HG03565 (cell line): Measurements from ENCODE around the gene IMPA2.
A peak's percentile ranks its signal among the peaks of the same experiment; 100 is the strongest.
"Not testable (repeated sequence)": the region's sequence is repeated elsewhere in the genome, so short reads cannot be mapped to it uniquely, and the experiment has no call there.

Experiments
- ATAC-seq: cut with Tn5 transposase; IDR thresholded peaks from one replicate; pipeline ENCODE4 v1.9.1; 2021; ENCODE audit warnings: mild to moderate bottlenecking, moderate library complexity; ENCODE audit not compliant: unreplicated experiment

The IMPA2 gene

DNA sequence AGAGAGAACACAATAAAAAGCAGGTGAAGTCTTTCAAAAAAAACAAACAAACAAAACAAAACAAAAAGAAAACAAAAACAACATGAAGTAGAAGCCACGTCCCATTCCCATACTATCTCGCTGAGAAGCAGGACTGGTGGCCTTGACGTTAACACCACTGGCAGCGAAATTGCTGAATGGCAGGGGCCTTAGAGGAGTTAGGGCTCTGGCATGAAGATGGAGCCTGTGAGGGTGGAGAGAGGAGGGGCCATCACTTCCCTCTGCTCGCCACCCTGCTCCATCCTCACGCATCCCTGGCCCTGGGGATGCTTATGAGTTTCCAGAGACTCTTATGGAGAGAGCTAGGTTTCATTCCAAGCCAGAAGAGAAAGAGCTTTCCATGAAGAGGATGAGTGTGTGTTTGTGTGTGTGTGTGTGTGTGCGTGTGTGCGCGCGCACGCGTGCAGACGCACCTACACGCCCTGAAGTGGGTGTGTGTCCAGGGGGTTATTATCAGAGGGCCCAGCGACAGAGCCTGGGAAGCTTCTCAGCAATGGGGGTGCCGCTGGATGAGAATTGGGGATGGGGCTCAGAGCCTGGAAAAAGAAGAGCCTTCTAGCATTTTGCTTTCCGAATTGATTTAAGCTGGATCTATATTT is 20.4 kb upstream of the IMPA2 start:
- no peak for ATAC-seq

DNA sequence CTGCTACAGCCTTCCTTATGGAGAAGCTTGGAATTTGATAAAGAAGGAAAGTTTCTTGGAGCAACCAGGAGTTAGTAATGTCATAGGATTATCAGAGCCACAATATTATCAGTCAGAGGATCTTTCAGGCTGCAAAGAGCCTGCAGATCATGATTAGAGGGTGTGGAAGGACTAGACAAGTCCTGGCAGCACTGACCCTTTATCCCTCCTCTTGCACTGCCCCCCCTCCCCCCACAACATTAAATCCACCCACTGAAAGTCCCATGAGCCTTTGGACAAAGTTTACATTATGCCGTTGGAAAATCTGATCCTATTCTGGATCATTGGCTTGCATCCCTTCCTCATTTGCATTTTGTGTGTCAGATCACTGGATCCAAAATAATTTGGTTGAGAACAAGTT is 18.7 kb upstream of the IMPA2 start:
- ATAC-seq = no peak

DNA sequence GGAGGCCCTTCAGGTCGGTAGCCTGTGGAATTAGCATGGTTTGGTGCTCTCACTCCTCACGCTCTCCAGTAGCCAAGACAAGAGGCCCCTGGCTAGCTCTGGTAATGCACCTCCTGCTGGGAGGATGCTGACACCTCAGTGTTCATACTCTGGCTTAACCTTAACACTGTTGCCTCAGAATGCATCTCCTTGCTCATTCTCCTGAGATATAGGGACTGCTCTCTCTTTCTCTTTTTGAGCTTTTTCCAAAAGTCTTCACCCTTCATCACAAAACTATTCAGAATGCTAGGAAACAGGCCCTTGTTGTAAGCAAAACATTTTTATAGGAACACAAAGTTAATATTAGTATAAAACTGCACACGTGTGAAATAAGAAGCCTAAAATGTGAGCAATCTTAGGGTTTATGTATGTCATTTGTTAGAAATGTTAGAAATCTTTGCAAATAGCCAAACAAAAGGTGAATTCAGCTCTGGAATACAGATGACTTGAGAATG is 17.3 kb upstream of the IMPA2 start:
- ATAC-seq = no peak

DNA sequence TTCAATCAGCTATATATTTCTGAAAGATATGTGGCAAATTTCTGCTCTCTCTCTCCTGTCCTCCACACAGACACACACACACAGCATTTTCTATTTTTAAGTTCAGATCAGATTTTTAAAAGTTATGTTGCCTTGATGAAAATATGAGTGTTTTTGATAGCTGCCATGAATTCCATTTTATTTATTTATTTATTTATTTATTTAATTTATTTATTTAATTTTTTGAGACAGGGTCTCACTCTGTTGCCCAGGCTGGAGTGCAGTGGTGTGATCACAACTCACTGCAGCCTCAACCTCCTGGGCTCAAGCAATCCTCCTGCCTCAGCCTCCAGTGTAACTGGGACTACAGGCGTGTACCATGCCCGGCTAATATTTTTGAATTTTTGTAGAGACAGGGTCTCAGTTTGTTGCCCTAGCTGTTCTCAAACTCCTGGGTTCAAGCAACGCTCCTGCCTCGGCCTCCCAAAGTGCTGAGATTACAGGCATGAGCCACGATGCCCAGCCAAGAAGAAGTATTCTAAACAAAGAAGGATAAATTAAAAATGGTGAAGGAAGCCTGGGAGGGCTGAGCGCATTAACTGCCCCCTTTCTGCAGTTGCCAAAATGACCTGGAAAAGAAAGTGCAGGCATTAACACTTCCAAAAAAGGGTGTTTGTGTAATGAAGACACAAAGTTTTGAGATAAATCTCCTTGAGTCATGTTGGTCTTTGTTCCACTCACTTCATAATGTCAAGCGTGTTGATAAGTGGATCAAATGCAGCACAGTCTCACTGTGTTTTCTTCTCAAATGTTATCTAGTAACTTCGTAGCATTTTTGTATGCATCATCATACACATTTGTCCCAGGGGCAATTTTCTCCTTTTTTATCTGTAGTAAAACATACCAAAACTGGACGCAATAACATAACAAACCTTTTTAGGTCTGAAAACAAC is 11.1 kb upstream of the IMPA2 start:
- no peak for ATAC-seq

DNA sequence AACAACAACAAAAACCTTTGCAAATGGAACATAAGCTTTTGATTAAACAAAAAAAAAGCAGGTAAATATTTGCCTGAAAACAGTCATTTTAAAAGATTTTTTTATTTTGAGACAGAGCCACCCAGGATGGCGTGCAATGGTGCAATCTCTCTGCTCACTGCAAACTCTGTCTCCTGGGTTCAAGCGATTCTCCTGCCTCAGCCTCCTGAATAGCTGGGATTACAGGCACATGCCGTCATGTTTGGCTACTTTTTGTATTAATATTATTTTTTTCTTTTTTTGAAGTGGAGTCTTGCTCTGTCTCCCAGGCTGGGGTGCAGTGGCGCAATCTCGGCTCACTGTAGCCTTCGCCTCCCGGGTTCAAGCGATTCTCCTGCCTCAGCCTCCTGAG is 10.5 kb upstream of the IMPA2 start:
- ATAC-seq = not testable (repeated sequence)

DNA sequence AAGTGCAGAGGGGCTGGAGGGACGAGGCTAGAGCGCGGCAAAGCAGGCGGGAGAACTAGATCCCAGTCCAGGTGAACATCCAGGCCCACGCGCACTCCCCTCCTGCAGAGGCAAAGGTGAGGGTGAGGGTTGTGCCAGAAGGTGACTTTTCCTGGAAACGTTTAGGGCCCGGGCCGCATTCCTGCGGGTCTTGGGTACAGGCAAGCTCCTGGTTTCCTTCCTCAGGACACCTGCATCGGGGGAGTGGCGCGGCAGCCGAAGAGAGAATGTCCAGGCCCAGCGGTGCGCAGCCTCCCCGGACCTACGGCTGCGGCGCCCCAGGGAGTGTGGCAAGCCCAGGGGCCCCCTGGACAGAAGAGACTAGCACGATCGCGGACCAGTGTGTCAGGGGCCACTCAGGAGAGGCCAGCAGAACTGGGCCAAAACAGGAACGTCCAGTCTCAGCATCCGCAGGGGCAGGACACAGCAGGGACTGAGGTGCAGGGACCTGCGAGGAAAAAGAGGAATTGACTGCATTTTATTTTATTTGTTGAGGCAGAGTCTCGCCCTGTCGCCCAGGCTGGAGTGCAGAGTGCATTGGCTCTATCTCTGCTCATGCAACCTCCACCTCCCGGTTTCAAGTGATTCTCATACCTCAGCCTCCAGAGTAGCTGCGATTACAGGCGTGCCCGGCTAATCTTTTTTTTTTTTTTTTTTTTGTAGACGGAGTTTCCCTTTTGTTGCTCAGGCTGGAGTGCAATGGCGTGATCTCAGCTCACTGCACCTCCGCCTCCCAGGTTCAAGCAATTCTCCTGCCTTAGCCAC is 8.7 kb upstream of the IMPA2 start:
- ATAC-seq = no peak

DNA sequence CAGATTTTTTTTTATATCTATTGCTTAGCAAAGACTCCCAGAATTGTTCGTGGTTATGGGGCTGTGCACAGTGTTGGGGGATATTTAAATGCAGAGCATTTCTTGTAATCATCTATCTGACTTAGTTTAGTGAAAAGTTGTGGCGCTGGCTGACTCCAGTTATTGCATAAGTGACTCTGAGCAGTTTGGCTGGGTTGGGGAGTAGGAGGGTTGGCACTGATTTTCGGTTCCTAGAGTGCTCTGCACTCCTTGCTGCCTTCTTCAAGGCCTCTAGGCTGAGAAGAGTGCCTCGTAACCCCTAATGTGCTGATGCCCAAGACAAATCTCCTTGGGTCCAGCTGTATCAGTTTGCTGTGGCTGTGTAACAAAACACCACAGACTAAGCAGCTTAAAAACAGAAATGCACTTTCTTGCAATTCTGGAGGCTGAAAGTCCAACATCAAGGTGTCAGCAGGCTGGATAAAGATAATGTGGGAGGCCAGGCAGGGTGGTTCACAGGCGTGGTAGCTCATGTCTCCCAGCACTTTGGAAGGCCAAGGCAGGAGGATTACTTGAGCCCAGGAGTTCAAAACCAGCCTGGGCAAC is 6.5 kb upstream of the IMPA2 start:
- no peak for ATAC-seq

DNA sequence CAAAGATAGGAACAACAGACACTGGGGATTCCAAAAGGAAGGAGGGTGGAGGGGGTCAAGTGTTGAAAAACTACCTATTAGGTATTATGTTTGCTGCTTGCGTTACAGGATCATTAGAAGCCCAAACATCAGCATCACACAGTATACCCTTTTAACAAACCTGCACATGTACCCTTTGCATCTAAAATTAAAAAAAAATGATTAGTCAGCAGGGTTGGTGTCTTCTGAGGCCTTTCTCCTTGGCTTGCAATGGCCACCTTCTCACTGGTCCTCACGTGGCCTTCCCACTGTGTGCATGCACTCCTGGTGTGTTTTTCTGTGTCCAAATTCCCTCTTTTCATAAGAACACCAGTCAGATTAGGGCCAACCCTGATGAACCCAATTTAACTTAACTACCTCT is 5.6 kb upstream of the IMPA2 start:
- ATAC-seq = no peak

DNA sequence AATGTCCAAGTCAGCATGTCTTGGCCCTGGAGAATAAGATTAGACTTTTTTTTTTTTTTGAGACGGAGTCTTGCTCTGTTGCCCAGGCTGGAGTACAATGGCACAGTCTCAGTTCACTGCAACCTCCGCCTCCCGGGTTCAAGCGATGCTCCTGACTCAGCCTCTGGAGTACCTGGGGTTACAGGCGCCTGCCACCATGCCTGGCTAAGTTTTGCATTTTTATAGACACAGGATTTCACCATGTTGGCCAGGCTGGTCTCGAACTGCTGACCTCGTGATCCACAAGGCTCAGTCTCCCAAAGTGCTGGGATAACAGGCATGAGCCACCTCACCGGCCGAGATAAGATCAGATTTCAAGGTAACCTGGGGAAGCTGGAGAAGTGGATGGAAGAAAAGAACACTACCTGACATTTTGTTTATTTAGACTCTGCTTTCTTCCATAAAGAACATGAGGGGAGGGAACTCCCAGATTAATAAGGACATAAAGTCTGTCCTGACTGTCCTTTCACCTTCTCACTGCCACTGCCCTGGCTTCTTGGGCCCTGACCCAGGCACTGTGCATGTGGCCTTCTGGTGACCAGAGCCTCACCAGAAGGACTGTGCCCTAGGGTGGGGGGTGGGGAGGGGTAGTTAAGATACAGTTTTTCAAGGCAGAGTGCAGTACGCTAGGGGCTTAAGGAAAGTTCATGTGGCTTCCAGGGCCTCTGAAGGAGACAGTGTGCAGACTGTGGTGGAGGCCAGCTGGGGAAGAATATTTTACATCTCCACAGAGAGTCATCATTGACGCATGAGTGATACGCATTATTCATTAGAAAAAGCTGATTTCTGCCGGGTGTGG is 4.8 kb upstream of the IMPA2 start:
- no peak for ATAC-seq

DNA sequence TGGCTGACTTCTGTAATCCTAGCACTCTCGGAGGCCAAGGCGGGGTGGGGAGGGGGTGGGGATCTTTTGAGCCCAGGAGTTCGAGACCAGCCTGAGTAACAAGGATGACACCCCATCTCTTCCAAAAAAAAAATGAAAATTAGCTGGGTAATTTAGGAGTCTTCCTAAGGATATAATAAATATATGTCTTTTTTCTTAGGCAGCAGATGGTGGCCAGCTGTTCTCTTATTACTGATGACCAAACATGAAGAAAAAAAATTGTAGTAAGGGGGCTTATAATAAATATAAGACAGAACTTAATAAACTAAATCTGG is 4.2 kb upstream of the IMPA2 start:
- ATAC-seq = no peak

DNA sequence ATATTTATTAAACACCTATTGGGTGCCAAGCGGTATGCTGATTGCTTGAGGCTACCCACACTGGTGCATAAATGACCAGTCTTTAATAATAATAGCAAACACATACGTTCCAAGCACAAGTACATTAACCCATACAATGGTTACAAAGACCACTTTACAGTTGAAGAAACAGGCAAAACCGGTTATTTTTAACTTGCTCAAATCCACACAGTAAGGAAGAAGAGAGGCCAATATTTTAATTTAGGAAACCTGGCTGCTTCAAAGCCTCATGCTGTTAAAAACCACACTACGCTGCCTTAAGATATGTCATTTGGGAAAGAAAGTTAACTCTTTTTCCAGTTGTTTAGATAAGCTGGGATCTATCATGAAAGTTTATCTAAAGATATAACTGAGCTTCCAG is 2.4 kb upstream of the IMPA2 start:
- no peak for ATAC-seq

DNA sequence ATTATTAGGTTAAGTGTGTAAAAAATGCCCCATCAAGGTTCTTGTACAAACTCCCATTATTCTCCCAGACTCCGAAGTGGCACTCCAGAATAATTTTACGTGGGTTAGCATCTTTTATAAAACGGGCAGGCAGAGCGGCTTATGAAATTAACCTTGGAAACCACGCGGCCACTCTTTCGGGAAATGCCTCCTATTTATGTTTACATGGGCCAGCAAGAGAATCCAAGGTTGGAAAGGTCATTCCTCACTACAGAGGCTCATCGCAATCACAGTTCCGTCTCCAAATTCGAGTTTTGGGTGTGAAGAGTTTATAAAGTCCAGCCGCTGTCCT is 1.2 kb upstream of the IMPA2 start:
- no peak for ATAC-seq

DNA sequence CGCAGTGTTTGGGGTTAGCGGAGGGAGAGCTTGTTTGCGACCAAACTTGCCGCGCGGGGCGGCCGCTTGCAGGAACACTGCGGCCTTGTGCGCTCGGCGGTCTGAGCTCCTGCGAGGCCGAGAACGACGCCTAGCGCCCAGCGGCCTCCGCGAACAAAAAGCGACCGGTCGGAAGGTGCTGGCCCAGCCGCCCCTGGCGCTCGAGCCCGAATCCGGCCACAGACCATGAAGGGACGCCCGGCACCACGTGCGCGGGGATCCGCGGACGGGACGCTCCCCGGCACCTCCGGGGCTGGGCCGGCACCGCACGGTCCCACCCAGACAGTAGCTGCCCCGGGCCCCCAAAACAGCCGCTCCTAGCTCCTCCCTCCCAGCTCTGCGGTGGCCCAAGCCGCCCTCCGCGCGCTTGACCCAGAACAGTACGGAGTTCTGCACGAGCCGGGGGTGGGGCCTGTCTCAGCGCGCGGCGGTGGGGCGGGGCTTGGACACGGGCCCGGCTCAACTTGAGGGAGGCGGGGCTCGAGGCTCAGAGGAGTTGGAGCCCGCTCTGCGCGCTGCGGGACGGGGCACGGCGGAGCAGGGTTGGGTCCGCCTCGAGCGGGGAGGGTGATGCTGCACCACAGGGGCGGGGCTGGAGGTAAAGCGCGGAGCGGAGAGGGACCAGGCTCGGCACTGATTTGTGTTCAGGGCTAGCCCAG is 664 bp upstream of the IMPA2 start:
- peak; percentile 86 for ATAC-seq

DNA sequence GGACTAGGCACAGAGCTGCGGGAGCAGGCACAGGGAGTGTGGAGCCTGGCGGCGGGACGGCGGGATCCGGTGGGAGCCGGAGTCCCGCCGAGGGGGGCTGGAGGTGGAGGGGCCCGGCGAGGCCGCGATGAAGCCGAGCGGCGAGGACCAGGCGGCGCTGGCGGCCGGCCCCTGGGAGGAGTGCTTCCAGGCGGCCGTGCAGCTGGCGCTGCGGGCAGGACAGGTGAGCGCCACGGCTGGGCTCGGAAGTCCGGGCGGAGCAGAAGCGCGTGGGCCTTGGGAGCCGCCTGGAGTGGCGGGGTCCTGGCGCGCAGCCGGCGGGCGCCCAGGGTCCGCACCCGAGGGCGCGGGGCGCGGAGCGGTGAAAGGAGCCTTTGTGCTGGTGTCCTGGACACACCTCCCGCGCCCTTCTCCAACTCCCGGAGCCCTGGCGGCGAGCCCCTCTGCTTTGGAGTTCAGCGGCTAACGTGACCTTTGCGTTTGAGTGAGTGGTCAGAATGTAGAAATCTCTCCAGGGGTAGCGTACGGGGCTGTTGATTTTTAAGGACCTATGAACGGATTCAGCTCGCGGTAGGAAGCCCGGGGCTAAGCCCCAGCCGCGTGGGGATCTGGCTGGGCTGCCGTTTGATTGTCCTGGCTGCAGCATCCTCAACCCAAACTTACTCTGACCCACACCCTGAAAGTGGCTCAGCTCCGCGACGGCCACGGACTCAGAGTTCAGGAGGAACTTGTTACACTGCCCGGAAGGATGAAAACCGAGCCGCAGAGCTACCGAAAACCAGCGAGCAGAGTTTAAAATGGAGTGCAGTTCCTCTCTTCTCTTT is 448 bp downstream of the IMPA2 start:
- no peak for ATAC-seq

DNA sequence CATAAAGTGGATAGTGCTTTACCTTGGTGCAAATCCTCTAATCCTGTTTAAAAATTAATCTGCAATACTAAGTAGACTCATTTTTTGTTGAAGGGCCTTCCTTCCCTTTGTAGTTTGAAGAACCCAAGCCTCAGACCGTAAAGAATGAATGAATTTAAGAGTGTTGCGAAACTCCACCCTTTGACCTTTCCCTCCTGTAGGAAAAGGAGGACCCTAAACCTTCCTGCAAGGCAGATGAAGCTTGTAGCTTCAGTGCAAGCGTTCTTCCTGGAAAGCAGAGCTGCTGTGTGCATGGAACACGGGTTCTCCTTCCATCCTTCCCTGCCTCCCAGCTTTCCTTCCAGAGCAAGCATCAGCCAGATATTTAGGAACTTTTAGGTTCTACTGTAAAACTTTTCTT is 1.7 kb downstream of the IMPA2 start:
- no peak for ATAC-seq

DNA sequence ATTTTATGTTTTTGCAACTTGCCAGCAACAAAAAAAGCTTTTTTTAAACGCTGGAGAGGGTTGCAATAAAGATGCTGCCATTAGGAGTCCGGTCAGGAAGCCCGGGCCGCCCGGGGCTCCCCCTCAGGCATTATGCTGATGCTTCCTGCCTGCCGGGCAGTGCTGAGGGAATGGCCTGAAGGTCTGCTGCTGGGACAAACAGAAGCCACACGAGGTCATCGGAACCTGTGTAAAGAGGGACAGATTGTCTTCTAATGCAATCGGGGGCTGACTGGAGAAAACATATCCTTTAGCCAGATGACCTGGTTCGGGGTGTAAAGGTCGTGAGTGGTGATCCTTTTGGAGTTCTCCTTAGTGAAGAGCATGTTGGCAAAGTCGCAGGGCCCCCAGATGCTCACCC is 2.3 kb downstream of the IMPA2 start:
- no peak for ATAC-seq

DNA sequence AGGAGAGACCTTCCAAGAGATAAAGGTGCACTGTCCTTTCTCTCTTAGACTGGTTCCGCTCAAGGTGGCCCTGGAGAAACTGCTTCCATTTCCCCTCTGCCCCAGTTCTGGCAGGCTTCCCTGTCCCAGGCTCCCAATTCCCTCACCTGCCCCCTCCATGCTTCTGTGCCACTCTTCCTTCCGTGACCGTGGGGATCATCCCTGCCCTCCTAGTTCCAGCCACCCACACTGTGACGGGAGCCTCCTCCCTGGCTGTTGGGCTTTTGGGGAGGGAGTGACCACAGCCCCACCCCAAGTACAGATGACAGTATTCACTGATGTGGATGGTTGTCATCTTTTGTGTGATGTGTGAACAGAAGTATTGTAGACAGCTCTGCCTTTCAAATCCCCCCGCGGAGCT is 2.8 kb downstream of the IMPA2 start:
- ATAC-seq = no peak

DNA sequence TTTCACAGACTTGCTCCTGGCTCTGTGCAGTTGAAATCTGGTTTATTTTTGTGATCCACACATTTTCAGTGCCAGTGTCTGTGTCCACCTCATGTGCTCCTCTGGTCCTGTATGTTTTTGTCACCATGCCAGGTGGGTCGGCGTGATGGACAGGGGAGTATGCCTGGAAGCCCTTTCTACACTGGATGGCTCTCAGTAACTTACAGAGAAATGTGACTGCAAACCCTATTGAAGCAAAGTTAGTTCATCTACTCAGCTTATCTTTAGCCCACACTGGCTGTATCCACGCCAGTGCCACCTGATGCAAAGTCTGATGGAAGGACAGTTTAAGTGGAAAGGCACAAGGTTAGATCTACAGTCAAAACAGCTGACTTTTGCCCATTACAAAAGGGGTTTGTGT is 4.3 kb downstream of the IMPA2 start:
- ATAC-seq = no peak

DNA sequence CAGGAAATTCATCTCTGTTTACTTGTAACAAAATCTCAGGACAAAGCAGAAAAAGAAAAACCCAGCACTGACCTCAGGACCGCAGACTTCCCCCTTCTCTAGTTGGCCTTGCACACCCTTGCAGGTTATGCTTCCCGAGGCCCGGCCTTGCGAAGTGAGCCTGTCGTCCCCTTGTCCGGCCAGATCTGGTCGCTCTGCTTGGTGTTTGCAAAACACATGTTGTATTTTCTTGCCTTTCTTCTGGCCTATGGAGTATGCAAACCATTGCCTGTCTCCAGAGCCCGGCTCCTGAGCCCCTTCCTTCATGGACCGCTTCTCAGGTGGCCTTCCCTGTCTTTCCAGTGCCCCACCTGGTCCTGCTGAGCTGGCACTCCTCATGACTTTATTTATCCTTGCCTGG is 4.8 kb downstream of the IMPA2 start:
- no peak for ATAC-seq
